ENCODE data around the gene SERPINB5.

- no peak for TF ChIP-seq CTCF (IDR thresholded peaks at IDR 0.05)
- no peak for TF ChIP-seq POLR2A (IDR thresholded peaks at IDR 0.05)
- TF ChIP-seq POLR2AphosphoS5 (IDR thresholded peaks at IDR 0.05) = no peak
- no peak for TF ChIP-seq EP300 (IDR thresholded peaks at IDR 0.05)
Measured at GRCh38 chr18:63492851-63493250, 16.1 kb downstream of the SERPINB5 start.
